Brain microvascular endothelial cell (primary cell): Measurements from ENCODE around the gene IGFL4.

Experiments
- DNase-seq: peaks from one replicate; pipeline ENCODE4 v3.0.0-alpha.2; 2020
- H3K27ac ChIP-seq: fragments of 250-450 bp; sonication (Bioruptor Pico); 2 replicates; pipeline ENCODE4 v1.5.1; 2020; ENCODE audit warnings: mild to moderate bottlenecking, moderate library complexity
- H3K27me3 ChIP-seq: fragments of 250-450 bp; sonication (Bioruptor Pico); replicated peaks from 2 replicates; pipeline ENCODE4 v1.5.1; 2020; ENCODE audit warnings: mild to moderate bottlenecking
- H3K36me3 ChIP-seq: fragments of 250-450 bp; sonication (Bioruptor Pico); replicated peaks from 2 replicates; pipeline ENCODE4 v1.5.1; 2020; ENCODE audit warnings: mild to moderate bottlenecking
- H3K4me3 ChIP-seq: 2 replicates; pipeline ENCODE4 v1.5.1; 2011; ENCODE audit warnings: low read depth, mild to moderate bottlenecking, control low read depth, low read length, moderate library complexity
- in situ Hi-C: cut with HindIII; loops from 2 replicates; pipeline ENCODE4 v1.10.0; 2017; ENCODE audit warnings: low sequenced_read_pairs, low pct_ligation_motif_present
- TF ChIP-seq, protein P1 (sequence below): IDR thresholded peaks from 2 replicates; pipeline ENCODE4 v1.5.1; 2011; ENCODE audit warnings: low read depth, mild to moderate bottlenecking, moderate library complexity, low read length, control low read depth, inconsistent platforms; ENCODE audit errors: missing control alignments

The IGFL4 gene

DNA sequence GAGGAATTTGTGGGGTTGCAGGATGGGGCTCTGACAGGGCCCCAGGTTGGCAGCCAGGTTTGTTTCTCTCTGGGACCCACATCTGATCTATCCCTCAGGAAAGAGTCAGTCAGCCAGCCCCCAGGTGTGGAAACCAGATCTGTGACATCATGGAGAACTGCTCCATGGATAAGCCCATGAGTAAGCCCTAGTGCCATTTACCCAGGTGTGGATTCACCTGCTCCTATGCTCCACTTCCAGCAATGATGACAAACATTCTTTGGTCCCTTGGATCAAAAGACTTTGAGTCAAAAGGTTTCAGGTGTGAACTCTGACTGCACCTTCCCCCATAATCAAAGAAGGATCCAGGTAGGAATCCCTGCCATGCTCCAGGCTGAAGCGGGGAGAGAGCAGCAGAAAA, 26.9 kb upstream of the IGFL4 start:
- in situ Hi-C loops = no loop called here
- no peak for DNase-seq
- TF ChIP-seq, protein P1, sequence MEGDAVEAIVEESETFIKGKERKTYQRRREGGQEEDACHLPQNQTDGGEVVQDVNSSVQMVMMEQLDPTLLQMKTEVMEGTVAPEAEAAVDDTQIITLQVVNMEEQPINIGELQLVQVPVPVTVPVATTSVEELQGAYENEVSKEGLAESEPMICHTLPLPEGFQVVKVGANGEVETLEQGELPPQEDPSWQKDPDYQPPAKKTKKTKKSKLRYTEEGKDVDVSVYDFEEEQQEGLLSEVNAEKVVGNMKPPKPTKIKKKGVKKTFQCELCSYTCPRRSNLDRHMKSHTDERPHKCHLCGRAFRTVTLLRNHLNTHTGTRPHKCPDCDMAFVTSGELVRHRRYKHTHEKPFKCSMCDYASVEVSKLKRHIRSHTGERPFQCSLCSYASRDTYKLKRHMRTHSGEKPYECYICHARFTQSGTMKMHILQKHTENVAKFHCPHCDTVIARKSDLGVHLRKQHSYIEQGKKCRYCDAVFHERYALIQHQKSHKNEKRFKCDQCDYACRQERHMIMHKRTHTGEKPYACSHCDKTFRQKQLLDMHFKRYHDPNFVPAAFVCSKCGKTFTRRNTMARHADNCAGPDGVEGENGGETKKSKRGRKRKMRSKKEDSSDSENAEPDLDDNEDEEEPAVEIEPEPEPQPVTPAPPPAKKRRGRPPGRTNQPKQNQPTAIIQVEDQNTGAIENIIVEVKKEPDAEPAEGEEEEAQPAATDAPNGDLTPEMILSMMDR = no peak
- Histone ChIP-seq H3K27me3 (peaks cover 2% of the 10 kb centered on the region), H3K36me3 (no peaks in the 10 kb centered on the region), H3K27ac (no peak overlapping the region), H3K4me3 (no peak overlapping the region)

DNA sequence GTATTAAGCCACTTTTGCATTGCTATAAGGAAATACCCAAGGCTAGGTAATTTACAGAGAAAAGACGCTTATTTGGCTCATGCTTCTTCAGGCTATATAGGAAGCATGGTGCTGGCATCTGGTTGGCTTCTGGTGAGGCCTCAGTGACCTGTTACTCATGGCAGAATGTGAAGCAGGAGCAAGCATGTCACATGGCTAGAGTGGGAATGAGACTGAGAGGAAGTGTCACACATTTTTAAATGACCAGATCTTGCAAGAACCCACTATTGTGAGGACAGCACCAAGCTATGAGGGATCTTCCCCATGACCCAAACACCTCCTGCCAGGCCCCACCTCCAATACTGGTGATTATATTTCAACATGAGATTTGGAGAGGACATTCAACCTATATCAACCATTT, 25.7 kb upstream of the IGFL4 start:
- Histone ChIP-seq H3K4me3 (no peak overlapping the region), H3K27me3 (peaks cover 2% of the 10 kb centered on the region), H3K27ac (no peak overlapping the region), H3K36me3 (no peaks in the 10 kb centered on the region)
- no peak for DNase-seq
- in situ Hi-C loops = no loop called here
- TF ChIP-seq, protein P1 = no peak

DNA sequence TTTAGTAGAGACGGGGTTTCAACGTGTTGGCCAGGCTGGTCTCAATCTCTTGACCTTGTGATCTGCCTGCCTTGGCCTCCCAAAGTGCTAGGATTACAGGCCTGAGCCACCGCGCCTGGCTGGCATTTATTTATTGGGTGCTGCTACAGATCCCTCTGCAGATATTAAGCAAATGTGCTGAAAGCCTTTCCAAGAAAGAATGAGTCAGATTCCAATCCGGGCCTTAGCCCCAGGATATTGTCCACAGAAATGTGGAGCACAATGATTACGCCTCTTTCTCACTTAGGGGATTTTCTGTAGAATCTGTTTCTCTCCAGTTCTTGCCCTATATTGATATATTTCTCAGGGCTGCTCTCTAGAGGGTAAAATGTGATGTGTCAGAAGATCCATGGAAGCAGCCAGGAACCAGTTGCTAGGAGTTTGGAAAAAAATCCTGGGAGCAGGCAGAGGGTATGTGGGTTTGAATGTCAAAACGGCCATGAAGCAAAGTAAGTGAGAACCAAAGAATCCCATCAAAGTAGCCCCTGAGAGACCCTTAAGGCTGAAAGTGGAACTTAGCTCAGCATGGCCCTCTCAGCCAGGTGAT, 24.8 kb upstream of the IGFL4 start:
- Histone ChIP-seq H3K4me3 (no peak overlapping the region), H3K27ac (no peak overlapping the region), H3K36me3 (no peaks in the 10 kb centered on the region), H3K27me3 (peaks cover 2% of the 10 kb centered on the region)
- TF ChIP-seq, protein P1 = no peak
- in situ Hi-C loops = no loop called here
- DNase-seq = no peak

DNA sequence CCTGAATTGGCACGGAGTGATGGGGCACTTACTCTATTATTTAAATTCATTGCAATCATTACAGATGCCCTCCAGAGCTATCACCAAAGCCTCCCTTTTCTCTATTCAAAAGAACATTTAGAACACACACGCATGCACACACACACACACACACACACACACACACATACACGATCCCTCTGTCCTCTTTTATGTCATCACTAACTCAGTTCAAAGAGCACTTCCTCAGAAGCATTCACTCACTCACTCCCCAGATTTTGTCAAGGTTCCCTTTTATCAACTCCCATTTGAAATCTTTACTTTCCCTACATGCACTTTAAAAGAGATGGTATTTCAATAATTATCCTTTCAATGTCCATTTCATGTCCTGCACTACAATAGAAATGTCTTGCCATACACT, 22.4 kb upstream of the IGFL4 start:
- TF ChIP-seq, protein P1 = no peak
- no peaks in the 10 kb centered on the region for H3K36me3 ChIP-seq
- in situ Hi-C loops = no loop called here
- peaks cover 2% of the 10 kb centered on the region for H3K27me3 ChIP-seq
- no peak overlapping the region for H3K4me3 ChIP-seq
- no peak for DNase-seq
- no peak overlapping the region for H3K27ac ChIP-seq

DNA sequence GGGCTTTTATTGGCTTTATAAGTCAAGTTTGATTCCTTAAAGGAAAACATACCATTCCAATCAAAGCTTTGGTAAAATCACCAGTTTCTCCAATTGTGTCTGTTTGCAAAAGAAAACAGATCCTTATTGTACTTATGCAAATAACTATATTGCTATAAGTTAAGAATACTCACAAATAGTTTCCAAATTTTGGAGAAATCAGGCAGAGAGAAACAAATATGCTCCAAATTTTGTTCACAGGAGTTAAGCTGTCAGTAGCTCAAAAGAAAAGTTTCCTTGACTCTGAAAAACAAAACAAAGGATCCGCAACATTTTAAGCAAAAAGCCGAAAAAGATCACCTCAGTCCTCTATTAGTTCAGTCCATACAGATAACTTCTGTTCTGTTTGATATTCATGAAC, 19.2 kb upstream of the IGFL4 start:
- peaks cover 12% of the 10 kb centered on the region for H3K27me3 ChIP-seq

More for the DNA sequence above, 19.2 kb upstream of the IGFL4 start:
- in situ Hi-C loops = no loop called here
- Histone ChIP-seq H3K36me3 (no peaks in the 10 kb centered on the region), H3K4me3 (no peak overlapping the region), H3K27ac (no peak overlapping the region)
- TF ChIP-seq, protein P1 = no peak
- no peak for DNase-seq
